ENCODE data around the gene PSMG1. TPM values are rescaled to one million over a fixed set of nuclear protein-coding genes. Genes with fewer than 3 reads are reported as not detected.

Gene PSMG1
- total RNA-seq, 1 experiment from 2014 or later, result 109 TPM

- DNase-seq (ENCODE audit: low read depth), result no peak
Observed at GRCh38 chr21:39188521-39189139, 5.4 kb upstream of the PSMG1 start.

GRCh38 chr21:39187141-39187540 is 3.9 kb upstream of the PSMG1 start:
- no peak for DNase-seq (ENCODE audit: low read depth)

GRCh38 chr21:39186676-39187075 is 3.4 kb upstream of the PSMG1 start:
- no peak for DNase-seq (ENCODE audit: low read depth)

GRCh38 chr21:39185157-39185556 is 1.9 kb upstream of the PSMG1 start:
- no peak for DNase-seq (ENCODE audit: low read depth)

- DNase-seq (ENCODE audit: low read depth), result peak; percentile 9
Observed at GRCh38 chr21:39184050-39184980, 1.1 kb upstream of the PSMG1 start.

- peak; percentile 8 for DNase-seq (ENCODE audit: low read depth)
Observed at GRCh38 chr21:39182484-39183271, 573 bp downstream of the PSMG1 start.

GRCh38 chr21:39182016-39182415 is 1.2 kb downstream of the PSMG1 start:
- no peak for DNase-seq (ENCODE audit: low read depth)

GRCh38 chr21:39181205-39181818 is 1.9 kb downstream of the PSMG1 start:
- DNase-seq (ENCODE audit: low read depth), result no peak

GRCh38 chr21:39180429-39181019 is 2.7 kb downstream of the PSMG1 start:
- no peak for DNase-seq (ENCODE audit: low read depth)

- no peak for DNase-seq (ENCODE audit: low read depth)
Observed at GRCh38 chr21:39178421-39178820, 4.8 kb downstream of the PSMG1 start.

- no peak for DNase-seq (ENCODE audit: low read depth)
Observed at GRCh38 chr21:39176271-39176709, 7.0 kb downstream of the PSMG1 start.

- no peak for DNase-seq (ENCODE audit: low read depth)
Observed at GRCh38 chr21:39175665-39176064, 7.6 kb downstream of the PSMG1 start.

- DNase-seq (ENCODE audit: low read depth), result peak; percentile 23
Observed at GRCh38 chr21:39175154-39175553, 8.1 kb downstream of the PSMG1 start.

- DNase-seq (ENCODE audit: low read depth), result no peak
Observed at GRCh38 chr21:39173716-39174680, 9.3 kb downstream of the PSMG1 start.

GRCh38 chr21:39169906-39170305 is 13.3 kb downstream of the PSMG1 start:
- no peak for DNase-seq (ENCODE audit: low read depth)

- no peak for DNase-seq (ENCODE audit: low read depth)
Observed at GRCh38 chr21:39168800-39169199, 14.5 kb downstream of the PSMG1 start.

- DNase-seq (ENCODE audit: low read depth), result no peak
Observed at GRCh38 chr21:39164523-39164922, 18.7 kb downstream of the PSMG1 start.

- no peak for DNase-seq (ENCODE audit: low read depth)
Observed at GRCh38 chr21:39161064-39161463, 22.2 kb downstream of the PSMG1 start.

GRCh38 chr21:39159342-39160063 is 23.7 kb downstream of the PSMG1 start:
- DNase-seq (ENCODE audit: low read depth), result no peak
